H9 (cell line): ENCODE measurements around the gene MAPKAPK3. TPM values are rescaled to one million over a fixed set of nuclear protein-coding genes. Genes with fewer than 3 reads are reported as not detected.

Experiments used
- DNase-seq: peaks from one replicate; pipeline ENCODE4 v3.0.0-alpha.2; 2017
- H2AFZ ChIP-seq: one replicate; pipeline ENCODE4 v1.6.1; 2013; ENCODE audit warnings: mild to moderate bottlenecking, low read length, control low read depth, moderate library complexity
- H2AK5ac ChIP-seq: 2 replicates; pipeline ENCODE4 v1.6.1; 2013; ENCODE audit warnings: low read length, control low read depth, mixed read lengths; ENCODE audit not compliant: insufficient read length
- H2BK120ac ChIP-seq: one replicate; pipeline ENCODE4 v1.6.1; 2013; ENCODE audit warnings: low read depth, mild to moderate bottlenecking, low read length, control low read depth, inconsistent platforms; ENCODE audit not compliant: poor library complexity, severe bottlenecking
- H2BK12ac ChIP-seq: 2 replicates; pipeline ENCODE4 v1.6.1; 2013; ENCODE audit warnings: low read length, control low read depth, mixed read lengths, low read depth; ENCODE audit not compliant: insufficient read length
- H2BK15ac ChIP-seq: 2 replicates; pipeline ENCODE4 v1.6.1; 2013; ENCODE audit warnings: low read depth, low read length, control low read depth
- H2BK20ac ChIP-seq: one replicate; pipeline ENCODE4 v1.6.1; 2013; ENCODE audit warnings: low read depth, mild to moderate bottlenecking, low read length, control low read depth, inconsistent platforms; ENCODE audit not compliant: poor library complexity, severe bottlenecking
- H2BK5ac ChIP-seq: 2 replicates; pipeline ENCODE4 v1.6.1; 2013; ENCODE audit warnings: low read length, control low read depth, mixed read lengths; ENCODE audit not compliant: insufficient read length
- H3K14ac ChIP-seq: 2 replicates; pipeline ENCODE4 v1.6.1; 2013; ENCODE audit warnings: low read length, control low read depth; ENCODE audit not compliant: insufficient read depth
- H3K18ac ChIP-seq: 2 replicates; pipeline ENCODE4 v1.6.1; 2013; ENCODE audit warnings: low read depth, mild to moderate bottlenecking, mixed read lengths, low read length, control low read depth; ENCODE audit not compliant: insufficient read length
- H3K23ac ChIP-seq: 2 replicates; pipeline ENCODE4 v1.6.1; 2013; ENCODE audit warnings: low read length, control low read depth, mixed read lengths, low read depth; ENCODE audit not compliant: insufficient read length
- H3K23me2 ChIP-seq: 2 replicates; pipeline ENCODE4 v1.6.1; 2013; ENCODE audit warnings: low read depth, mild to moderate bottlenecking, mixed read lengths, low read length, control low read depth; ENCODE audit not compliant: insufficient read length, poor library complexity, severe bottlenecking
- H3K27ac ChIP-seq: 2 replicates; pipeline ENCODE4 v1.5.1; 2013; ENCODE audit warnings: low read length, control low read depth, mixed read lengths, low read depth; ENCODE audit not compliant: insufficient read length
- H3K27me3 ChIP-seq: 2 replicates; pipeline ENCODE4 v1.6.1; 2013; ENCODE audit warnings: low read length, control low read depth, inconsistent platforms; ENCODE audit not compliant: insufficient read depth
- H3K4ac ChIP-seq: 2 replicates; pipeline ENCODE4 v1.6.1; 2013; ENCODE audit warnings: low read depth, mild to moderate bottlenecking, control low read depth, inconsistent platforms, low read length, moderate library complexity
- H3K4me1 ChIP-seq: 2 replicates; pipeline ENCODE4 v1.6.1; 2013; ENCODE audit warnings: low read length, control low read depth, inconsistent platforms; ENCODE audit not compliant: insufficient read depth
- H3K4me2 ChIP-seq: 2 replicates; pipeline ENCODE4 v1.6.1; 2013; ENCODE audit warnings: low read length, control low read depth, mixed read lengths; ENCODE audit not compliant: insufficient read length, insufficient read depth
- H3K56ac ChIP-seq: 2 replicates; pipeline ENCODE4 v1.6.1; 2013; ENCODE audit warnings: low read depth, mild to moderate bottlenecking, mixed read lengths, low read length, control low read depth; ENCODE audit not compliant: insufficient read length
- H3K79me1 ChIP-seq: 2 replicates; pipeline ENCODE4 v1.6.1; 2013; ENCODE audit warnings: low read depth, mild to moderate bottlenecking, moderate library complexity, low read length, control low read depth, inconsistent platforms; ENCODE audit not compliant: insufficient read depth, poor library complexity, severe bottlenecking
- H3K79me2 ChIP-seq: 2 replicates; pipeline ENCODE4 v1.6.1; 2013; ENCODE audit warnings: low read length, control low read depth, inconsistent platforms; ENCODE audit not compliant: insufficient read depth
- H3K9ac ChIP-seq: 2 replicates; pipeline ENCODE4 v1.6.1; 2013; ENCODE audit warnings: low read length, control low read depth, mixed read lengths; ENCODE audit not compliant: insufficient read length; ENCODE audit errors: extremely low read depth
- H3K9me3 ChIP-seq: one replicate; pipeline ENCODE4 v1.6.1; 2013; ENCODE audit warnings: low read depth, low read length, inconsistent platforms; ENCODE audit not compliant: control insufficient read depth
- H3T11ph ChIP-seq: one replicate; pipeline ENCODE4 v1.6.1; 2013; ENCODE audit warnings: mild to moderate bottlenecking, low read length, control low read depth, inconsistent platforms
- H4K20me1 ChIP-seq: one replicate; pipeline ENCODE4 v1.6.1; 2013; ENCODE audit not compliant: control insufficient read depth, insufficient read length, insufficient read depth
- H4K5ac ChIP-seq: 2 replicates; pipeline ENCODE4 v1.6.1; 2013; ENCODE audit warnings: low read depth, mild to moderate bottlenecking, mixed read lengths, low read length, control low read depth; ENCODE audit not compliant: insufficient read length
- H4K8ac ChIP-seq: replicated peaks from 2 replicates; pipeline ENCODE4 v1.6.1; 2013; ENCODE audit warnings: low read length, control low read depth, mixed read lengths, low read depth; ENCODE audit not compliant: insufficient read length
- H4K91ac ChIP-seq: 2 replicates; pipeline ENCODE4 v1.6.1; 2013; ENCODE audit warnings: low read depth, mild to moderate bottlenecking, moderate library complexity, mixed read lengths, low read length, control low read depth; ENCODE audit not compliant: insufficient read length
- H3K27ac Mint-ChIP-seq, 3 experiments: 2 replicates in 2 of 3; 3 replicates in 1 of 3; pipeline ENCODE4 v1.8.0; 2020 to 2021; ENCODE audit warnings: mixed read lengths in 3 of 3, mild to moderate bottlenecking in 1 of 3, moderate library complexity in 1 of 3
- H3K27me3 Mint-ChIP-seq: 2 replicates; pipeline ENCODE4 v1.8.0; 2021; ENCODE audit warnings: low read depth, mild to moderate bottlenecking, moderate library complexity, mixed read lengths
- H3K36me3 Mint-ChIP-seq, 3 experiments: 2 replicates in 2 of 3; 3 replicates in 1 of 3; pipeline ENCODE4 v1.8.0; 2020 to 2021; ENCODE audit warnings: low read depth in 3 of 3, mixed read lengths in 3 of 3; ENCODE audit not compliant: insufficient read depth in 1 of 3
- H3K4me1 Mint-ChIP-seq, 2 experiments: 2 replicates each; pipeline ENCODE4 v1.8.0; 2020; ENCODE audit warnings: mixed read lengths in 2 of 2
- H3K4me3 Mint-ChIP-seq, 2 experiments: 2 replicates in 1 of 2; 3 replicates in 1 of 2; pipeline ENCODE4 v1.8.0; 2020 to 2021; ENCODE audit warnings: mild to moderate bottlenecking in 2 of 2, mixed read lengths in 2 of 2, moderate library complexity in 1 of 2
- H3K9me3 Mint-ChIP-seq, 2 experiments: 2 replicates in 1 of 2; 3 replicates in 1 of 2; pipeline ENCODE4 v1.8.0; 2020; ENCODE audit warnings: mild to moderate bottlenecking in 2 of 2, mixed read lengths in 2 of 2, moderate library complexity in 1 of 2
- CTCF ChIP-seq: fragments of 200-600 bp; sonication (generic); conservative IDR thresholded peaks from 3 replicates; pipeline ENCODE4 v1.8.0; 2021; ENCODE audit warnings: antibody characterized with exemption, mild to moderate bottlenecking
- WGBS: extraction: QIAGEN DNeasy Blood & Tissue Kit; methylation state at CpG from one replicate; pipeline ENCODE4 v1.1.7; 2013; ENCODE audit warnings: missing lambda C conversion rate, low lambda C conversion rate, mixed read lengths; ENCODE audit not compliant: insufficient read length; ENCODE audit errors: extremely low coverage; 5-methylcytosine and 5-hydroxymethylcytosine counted together
- total RNA-seq: library from RNA; stranded (reverse); gene quantifications from 2 replicates; pipeline ENCODE4 v1.2.1, GENCODE V29; 2021

The MAPKAPK3 gene
- total RNA-seq, 1 experiment from 2014 or later: 57.9 TPM

- no peak overlapping the region for H3K18ac ChIP-seq
- TF ChIP-seq CTCF: no peak
- no peak overlapping the region for H2BK15ac ChIP-seq
- H3T11ph ChIP-seq: no peak overlapping the region
- no peak overlapping the region for H4K91ac ChIP-seq
- no peak overlapping the region for H3K23ac ChIP-seq
- no peaks in the 10 kb centered on the region for H4K20me1 ChIP-seq
- no peak overlapping the region for H2AK5ac ChIP-seq
- no peak overlapping the region for H4K8ac ChIP-seq
- no peaks in the 10 kb centered on the region for H3K27me3 ChIP-seq
- H2BK12ac ChIP-seq: no peak overlapping the region
- DNase-seq: no peak
- Mint-ChIP-seq H3K4me3 (no peak overlapping the region), H3K27ac (no peak overlapping the region), H3K27me3 (no peaks in the 10 kb centered on the region), H3K4me1 (peaks cover 12 to 19% of the 10 kb centered on the region in 2 experiments; a peak in 3 of 4 replicates), H3K9me3 (peaks cover 15 to 22% of the 10 kb centered on the region in 2 experiments; a peak in 4 of 5 replicates), H3K36me3 (peaks cover 9 to 22% (median 18%) of the 10 kb centered on the region in 3 experiments)
- no peak overlapping the region for H2BK20ac ChIP-seq
- H3K27ac ChIP-seq: no peak overlapping the region
- no peaks in the 10 kb centered on the region for H3K23me2 ChIP-seq
- H2BK120ac ChIP-seq: no peak overlapping the region
- no peaks in the 10 kb centered on the region for H3K79me1 ChIP-seq
- no peak overlapping the region for H3K56ac ChIP-seq
- H3K14ac ChIP-seq: no peak overlapping the region
- H2BK5ac ChIP-seq: no peak overlapping the region
- peaks cover 1% of the 10 kb centered on the region; the same call in 1 of the 2 replicates for H3K79me2 ChIP-seq
- no peaks in the 10 kb centered on the region for H3K4me1 ChIP-seq
- H3K4me2 ChIP-seq: no peak overlapping the region
- no peak overlapping the region for H4K5ac ChIP-seq
- H3K9me3 ChIP-seq: no peaks in the 10 kb centered on the region
- H3K9ac ChIP-seq: no peak overlapping the region
- no peak overlapping the region for H2AFZ ChIP-seq
- no CpG with 5 or more reads among the region's 2 CpGs for WGBS
- no peak overlapping the region for H3K4ac ChIP-seq
These were observed 78.1 kb downstream of the MAPKAPK3 start for GRCh38 chr3:50695031-50695430.
